Activated CD8-positive, alpha-beta memory T cell treated with anti-CD3 and anti-CD28 coated beads for 48 hours (primary cell): Measurements from ENCODE around the gene WNT11.

Source experiments
- DNase-seq, 3 experiments: peaks; one replicate each; pipeline ENCODE4 v3.0.0-alpha.2; 2020; ENCODE audit warnings: low read depth in 2 of 3, low spot score in 2 of 3

The WNT11 gene

GRCh38 chr11:76157891-76158290 lies 48.4 kb downstream of the WNT11 start:
- DNase-seq: no peak

- no peak for DNase-seq
Measured at GRCh38 chr11:76156971-76157427, 49.3 kb downstream of the WNT11 start.

- no peak for DNase-seq
Measured at GRCh38 chr11:76155500-76156227, 50.6 kb downstream of the WNT11 start.

- DNase-seq: no peak
Measured at GRCh38 chr11:76153571-76153923, 52.8 kb downstream of the WNT11 start.

DNA sequence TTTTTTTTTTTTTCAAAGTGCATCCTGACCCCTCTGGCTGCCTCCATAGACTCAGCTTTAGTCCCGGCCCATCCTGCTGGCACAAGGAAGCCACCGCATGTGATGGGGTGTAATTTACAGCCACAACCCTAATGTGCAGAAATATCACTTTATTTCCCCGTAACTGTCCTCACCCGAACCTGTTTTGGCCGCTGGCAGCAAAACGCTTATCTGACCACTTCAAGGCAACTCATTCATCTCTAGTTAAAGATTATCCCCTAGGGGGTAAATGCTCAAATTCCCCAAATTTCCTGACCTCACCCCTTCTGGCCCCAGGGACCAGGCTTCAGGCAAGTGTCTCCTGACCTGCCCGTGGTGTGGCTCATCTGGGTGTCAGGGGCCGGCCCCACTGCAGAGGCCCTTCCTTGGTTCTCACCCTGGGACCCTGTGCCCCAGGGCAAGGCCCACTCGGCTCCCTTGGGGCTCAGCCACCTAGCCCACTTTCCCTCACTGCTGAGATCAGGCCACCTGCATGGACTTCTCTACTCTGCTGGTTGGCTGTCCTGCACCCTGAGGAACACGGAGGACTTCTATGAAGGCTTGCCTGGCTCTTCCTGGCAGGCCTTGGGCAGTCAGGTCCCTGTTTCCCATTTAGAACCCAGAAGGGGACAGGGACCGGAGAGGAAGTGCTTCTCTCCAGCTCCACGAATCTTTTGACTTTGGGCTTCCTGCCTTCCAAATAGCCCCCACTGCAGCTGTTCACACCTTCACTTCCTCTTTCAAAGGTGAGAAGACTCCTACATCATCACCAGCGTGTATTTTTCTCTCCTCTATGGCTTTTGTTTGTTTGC lies 53.3 kb downstream of the WNT11 start:
- DNase-seq: no peak

DNA sequence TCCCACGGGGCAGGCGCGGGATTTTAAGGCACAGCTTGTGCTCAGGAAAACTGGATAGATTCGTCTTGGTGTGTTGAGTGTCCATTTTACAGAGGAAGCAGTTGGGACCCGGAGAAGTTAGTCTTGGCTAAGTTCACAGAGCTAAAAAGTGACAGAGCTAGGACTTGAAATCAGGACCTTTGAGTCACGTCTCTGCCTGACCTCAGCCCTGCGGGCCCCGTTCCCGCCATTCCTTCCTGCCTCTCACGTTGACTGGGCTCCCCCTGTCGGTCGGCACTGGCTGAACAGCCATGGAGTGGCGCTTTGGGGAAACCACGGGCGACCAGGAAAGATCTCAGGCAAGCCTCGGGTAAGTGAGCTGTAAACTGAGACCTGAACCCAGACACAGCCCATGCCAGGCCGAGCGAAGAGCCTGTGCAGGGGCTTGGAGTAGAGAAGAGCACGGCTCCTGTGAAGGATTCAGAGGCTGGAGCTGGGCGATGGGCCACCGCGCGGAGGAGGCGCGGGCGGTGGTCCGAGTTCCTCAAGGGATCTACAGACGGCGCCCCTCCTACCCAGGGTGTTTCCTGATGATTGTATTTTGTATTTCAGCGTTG lies 54.1 kb downstream of the WNT11 start:
- DNase-seq: peak; percentile 71 to 83 (median 81)

- DNase-seq: no peak
Measured at GRCh38 chr11:76151556-76152085, 54.7 kb downstream of the WNT11 start.

GRCh38 chr11:76150141-76150540 lies 56.2 kb downstream of the WNT11 start:
- DNase-seq: no peak

DNA sequence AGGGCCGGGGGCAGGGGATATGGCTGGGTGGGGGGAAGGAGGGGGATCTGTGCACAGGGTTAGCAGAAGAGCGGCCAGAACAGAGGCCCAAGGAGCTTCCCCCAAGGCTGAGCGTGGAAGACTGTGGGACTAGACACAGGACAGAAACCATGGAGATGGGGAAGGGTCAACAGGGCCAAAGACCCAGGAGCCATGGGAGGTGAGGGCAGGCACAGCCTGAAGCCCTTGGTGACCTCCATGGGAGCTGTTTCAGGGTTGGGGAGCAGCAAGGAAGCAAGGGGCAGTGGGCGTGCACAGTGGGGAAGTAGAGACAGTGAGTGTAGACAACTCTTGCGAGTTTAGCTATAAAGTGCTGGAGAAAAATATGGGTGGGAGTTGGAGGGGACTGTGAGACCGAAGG lies 56.6 kb downstream of the WNT11 start:
- no peak for DNase-seq

- no peak for DNase-seq
Measured at GRCh38 chr11:76148941-76149613, 57.2 kb downstream of the WNT11 start.

DNA sequence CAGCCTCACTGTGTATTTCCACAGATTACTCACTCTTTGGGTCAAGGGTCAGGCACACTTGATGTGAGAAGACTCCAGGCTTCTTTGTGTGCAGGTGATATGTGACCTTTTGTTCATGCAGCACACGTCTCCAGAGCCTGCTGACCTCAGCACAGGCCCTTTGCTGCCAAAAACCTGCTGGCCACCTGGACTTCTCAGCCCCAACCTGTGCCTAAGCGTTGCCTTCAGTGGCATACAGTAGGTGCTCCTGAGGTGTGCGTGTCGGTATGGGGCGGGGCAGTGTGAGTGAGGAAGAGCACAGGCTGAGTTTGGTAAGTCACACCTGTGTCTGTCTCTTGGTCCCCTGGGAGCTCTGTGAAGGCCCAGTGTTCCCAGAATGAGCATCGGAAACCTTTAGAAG lies 58.1 kb downstream of the WNT11 start:
- no peak for DNase-seq

GRCh38 chr11:76147106-76147740 lies 59.1 kb downstream of the WNT11 start:
- no peak for DNase-seq

DNA sequence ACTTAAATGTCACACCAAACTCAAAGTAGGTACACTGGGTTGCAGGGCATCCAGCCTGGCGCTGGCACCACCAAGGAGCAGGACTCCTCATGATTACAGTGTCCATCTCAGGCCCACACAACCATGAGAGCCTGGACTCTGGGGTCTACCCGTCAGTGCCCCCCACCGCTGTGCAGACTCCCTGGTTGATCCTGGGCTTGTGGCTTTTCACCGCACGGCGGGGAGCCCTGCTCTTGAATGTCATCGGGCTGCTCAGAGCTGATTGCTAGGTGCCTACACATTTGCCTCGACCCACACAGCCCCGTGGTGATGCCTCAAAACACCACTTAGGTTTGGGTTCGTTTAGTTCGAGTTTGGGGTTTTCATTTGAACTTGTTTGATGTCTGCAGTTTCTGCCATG lies 63.0 kb downstream of the WNT11 start:
- no peak for DNase-seq

- no peak for DNase-seq
Measured at GRCh38 chr11:76141901-76142588, 64.3 kb downstream of the WNT11 start.

DNA sequence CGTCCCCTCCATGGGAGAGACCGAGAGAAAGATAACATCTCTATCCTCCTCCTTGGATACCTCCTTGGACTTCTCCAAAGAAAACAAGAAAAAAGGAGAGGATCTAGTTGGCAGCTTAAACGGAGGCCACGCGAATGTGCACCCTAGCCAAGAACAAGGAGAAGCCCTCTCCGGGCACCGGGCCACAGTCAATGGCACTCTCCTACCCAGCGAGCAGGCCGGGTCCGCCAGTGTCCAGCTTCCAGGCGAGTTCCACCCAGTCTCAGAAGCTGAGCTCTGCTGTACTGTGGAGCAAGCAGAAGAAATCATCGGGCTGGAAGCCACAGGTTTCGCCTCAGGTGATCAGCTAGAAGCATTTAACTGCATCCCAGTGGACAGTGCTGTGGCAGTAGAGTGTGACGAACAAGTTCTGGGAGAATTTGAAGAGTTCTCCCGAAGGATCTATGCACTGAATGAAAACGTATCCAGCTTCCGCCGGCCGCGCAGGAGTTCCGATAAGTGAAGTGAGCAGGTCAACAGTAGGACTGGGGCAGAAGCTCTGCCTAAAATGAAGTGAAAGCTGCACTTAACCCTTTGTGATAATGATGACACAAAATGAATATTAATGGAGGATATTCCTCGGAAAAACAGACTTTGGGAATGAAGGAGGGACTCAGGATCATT lies 65.3 kb downstream of the WNT11 start:
- DNase-seq: no peak

GRCh38 chr11:76139314-76139713 lies 67.0 kb downstream of the WNT11 start:
- no peak for DNase-seq
